ENCODE measurements around the gene NMU.
A peak's percentile ranks its signal among the peaks of the same experiment; 100 is the strongest.

Gene NMU

DNA sequence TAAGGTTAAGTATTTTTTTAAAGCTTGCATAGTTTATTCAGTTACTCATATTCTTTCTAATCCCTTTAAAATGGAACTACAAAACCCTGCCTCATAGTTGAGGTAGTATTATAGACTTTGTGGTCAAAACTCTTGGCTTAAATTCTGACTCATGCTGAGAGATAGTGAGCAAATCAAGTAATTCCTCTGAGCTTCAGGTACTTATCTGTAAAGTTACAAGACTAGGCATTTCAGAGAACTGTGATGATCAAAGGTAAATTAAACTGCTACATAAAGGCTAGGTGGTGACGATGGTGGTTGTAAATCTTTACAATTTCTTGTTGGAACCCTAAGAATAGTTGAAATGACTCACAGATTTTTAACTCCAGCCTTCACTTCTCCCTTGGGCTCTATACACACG, 86.2 kb downstream of the NMU start:
- Mint-ChIP-seq H3K27me3 (ENCODE audit: low read depth, poor library complexity) (no peaks in the 10 kb centered on the region), H3K4me3 (no peak overlapping the region), H3K36me3 (ENCODE audit: low read depth) (no peaks in the 10 kb centered on the region), H3K27ac (no peak overlapping the region), H3K4me1 (peaks cover 40% of the 10 kb centered on the region), H3K9me3 (no peaks in the 10 kb centered on the region)
- TF ChIP-seq, protein P1, sequence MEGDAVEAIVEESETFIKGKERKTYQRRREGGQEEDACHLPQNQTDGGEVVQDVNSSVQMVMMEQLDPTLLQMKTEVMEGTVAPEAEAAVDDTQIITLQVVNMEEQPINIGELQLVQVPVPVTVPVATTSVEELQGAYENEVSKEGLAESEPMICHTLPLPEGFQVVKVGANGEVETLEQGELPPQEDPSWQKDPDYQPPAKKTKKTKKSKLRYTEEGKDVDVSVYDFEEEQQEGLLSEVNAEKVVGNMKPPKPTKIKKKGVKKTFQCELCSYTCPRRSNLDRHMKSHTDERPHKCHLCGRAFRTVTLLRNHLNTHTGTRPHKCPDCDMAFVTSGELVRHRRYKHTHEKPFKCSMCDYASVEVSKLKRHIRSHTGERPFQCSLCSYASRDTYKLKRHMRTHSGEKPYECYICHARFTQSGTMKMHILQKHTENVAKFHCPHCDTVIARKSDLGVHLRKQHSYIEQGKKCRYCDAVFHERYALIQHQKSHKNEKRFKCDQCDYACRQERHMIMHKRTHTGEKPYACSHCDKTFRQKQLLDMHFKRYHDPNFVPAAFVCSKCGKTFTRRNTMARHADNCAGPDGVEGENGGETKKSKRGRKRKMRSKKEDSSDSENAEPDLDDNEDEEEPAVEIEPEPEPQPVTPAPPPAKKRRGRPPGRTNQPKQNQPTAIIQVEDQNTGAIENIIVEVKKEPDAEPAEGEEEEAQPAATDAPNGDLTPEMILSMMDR (IDR thresholded peaks at IDR 0.05) = no peak
- no peak for DNase-seq

DNA sequence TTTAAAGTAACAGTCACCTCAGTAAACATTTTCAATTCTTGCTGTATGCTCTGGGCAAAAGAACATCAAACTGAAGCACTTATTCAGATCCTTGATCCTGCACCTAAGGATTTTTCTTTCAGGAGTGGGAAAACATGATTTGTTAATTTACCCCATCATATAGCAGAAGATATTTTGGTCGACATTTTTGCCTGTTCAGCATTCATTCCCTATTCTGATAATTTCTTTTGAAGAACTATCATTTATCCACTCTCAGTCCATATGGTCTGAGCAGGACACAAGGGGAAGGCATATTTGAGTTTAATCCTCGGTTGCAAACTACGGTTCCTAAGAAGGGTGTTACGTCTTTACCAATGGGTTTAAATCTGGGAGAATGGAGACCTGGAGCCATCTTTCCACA, 88.2 kb downstream of the NMU start:
- TF ChIP-seq, protein P1 (IDR thresholded peaks at IDR 0.05) = no peak
- Mint-ChIP-seq H3K4me3 (peak overlapping the region; percentile 93), H3K27ac (no peak overlapping the region), H3K4me1 (peaks cover 53% of the 10 kb centered on the region), H3K27me3 (ENCODE audit: low read depth, poor library complexity) (no peaks in the 10 kb centered on the region), H3K36me3 (ENCODE audit: low read depth) (no peaks in the 10 kb centered on the region), H3K9me3 (no peaks in the 10 kb centered on the region)
- no peak for DNase-seq

DNA sequence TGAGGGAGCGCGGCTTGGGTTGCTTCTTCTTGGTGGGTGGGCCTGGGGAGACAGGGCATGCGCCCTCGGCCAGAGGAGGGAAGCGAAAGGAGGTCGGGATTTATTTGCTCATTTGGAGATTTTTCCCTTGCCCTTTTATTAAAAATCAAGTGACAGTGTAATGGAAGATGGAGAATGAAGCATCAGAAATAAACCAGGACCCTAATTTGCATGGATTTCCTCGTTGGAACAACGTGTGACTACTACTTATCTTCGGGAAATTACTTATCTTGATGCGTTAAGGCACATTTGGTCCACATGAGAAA, 88.7 kb downstream of the NMU start:
- peak; percentile 73 for DNase-seq
- TF ChIP-seq, protein P1 (IDR thresholded peaks at IDR 0.05) = no peak
- peak overlapping the region; percentile 93 for H3K4me3 Mint-ChIP-seq
- H3K27me3 Mint-ChIP-seq (ENCODE audit: low read depth, poor library complexity) = no peaks in the 10 kb centered on the region
- H3K4me1 Mint-ChIP-seq = peaks cover 58% of the 10 kb centered on the region
- no peaks in the 10 kb centered on the region for H3K36me3 Mint-ChIP-seq (ENCODE audit: low read depth)
- H3K9me3 Mint-ChIP-seq = no peaks in the 10 kb centered on the region
- H3K27ac Mint-ChIP-seq = peak overlapping the region; percentile 97

DNA sequence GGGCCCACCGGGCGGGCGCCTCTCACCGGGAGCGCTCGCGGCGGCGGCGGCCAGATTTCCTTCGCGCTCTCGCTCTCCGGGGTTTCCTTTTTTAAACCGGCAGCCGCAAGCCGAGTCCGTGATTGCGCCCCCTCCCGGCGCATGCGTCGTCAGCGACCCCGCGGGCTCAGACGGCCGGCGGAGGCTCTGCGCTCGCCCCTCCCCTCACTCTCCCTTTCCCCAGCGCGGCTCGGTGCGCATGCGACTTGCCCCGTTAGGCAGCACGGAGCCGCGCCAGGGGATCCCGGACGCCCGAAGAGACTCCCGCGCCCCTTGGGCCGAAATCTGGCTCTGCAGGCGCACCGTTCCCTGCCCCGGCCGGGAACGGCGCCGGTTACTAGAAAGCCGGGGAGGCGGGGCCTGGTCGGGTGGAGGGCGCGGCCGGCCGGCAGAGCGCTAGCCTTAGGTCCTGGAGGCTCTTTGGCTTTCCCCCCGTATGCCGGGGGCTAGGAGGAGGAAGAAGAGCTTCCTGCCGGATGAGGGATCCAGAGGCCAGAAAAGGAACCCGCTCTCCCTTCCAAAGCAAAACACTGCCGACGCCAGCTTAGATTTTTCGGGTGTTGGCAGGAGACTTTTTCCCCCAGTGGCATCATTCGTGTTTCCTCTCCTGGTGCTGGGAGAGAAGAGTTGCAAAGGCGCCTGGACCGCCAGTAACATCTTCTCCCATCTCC, 89.2 kb downstream of the NMU start, which contains the start of gene CLOCK:
Gene CLOCK (minus strand): TSS at position 154 of the 710 bp plus-strand sequence. CDS start 64,124 bp downstream, outside the sequence.
- peaks cover 1% of the 10 kb centered on the region for H3K36me3 Mint-ChIP-seq (ENCODE audit: low read depth)
- DNase-seq = peak; percentile 92
- no peaks in the 10 kb centered on the region for H3K9me3 Mint-ChIP-seq
- no peaks in the 10 kb centered on the region for H3K27me3 Mint-ChIP-seq (ENCODE audit: low read depth, poor library complexity)
- peak within 1 kb of the TSS; percentile 95 for H3K4me3 Mint-ChIP-seq
- H3K27ac Mint-ChIP-seq = peak within 1 kb of the TSS; percentile 98
- H3K4me1 Mint-ChIP-seq = peaks cover 61% of the 10 kb centered on the region
- TF ChIP-seq, protein P1 (IDR thresholded peaks at IDR 0.05) = peak; percentile 37

DNA sequence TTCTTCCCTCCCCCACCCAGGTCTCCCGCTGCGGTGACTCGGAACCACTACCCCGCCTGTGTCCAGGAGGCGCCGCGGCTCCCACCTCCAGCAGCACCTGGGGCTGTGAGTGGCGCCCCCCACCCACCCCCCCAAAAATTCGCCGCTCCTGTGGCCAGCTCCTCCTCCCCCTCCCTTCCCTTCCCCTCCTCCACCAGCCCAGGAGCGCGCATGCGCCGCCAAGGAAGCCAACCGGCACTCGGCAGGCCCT, 89.7 kb downstream of the NMU start:
- Mint-ChIP-seq H3K36me3 (ENCODE audit: low read depth) (peaks cover 6% of the 10 kb centered on the region), H3K9me3 (no peaks in the 10 kb centered on the region)

More for the DNA sequence above, 89.7 kb downstream of the NMU start:
- H3K4me1 Mint-ChIP-seq = peaks cover 66% of the 10 kb centered on the region
- peak overlapping the region; percentile 95 for H3K4me3 Mint-ChIP-seq
- H3K27me3 Mint-ChIP-seq (ENCODE audit: low read depth, poor library complexity) = no peaks in the 10 kb centered on the region
- H3K27ac Mint-ChIP-seq = no peak overlapping the region
- no peak for DNase-seq
- TF ChIP-seq, protein P1 (IDR thresholded peaks at IDR 0.05) = no peak
